Measurements from ENCODE around the gene TIMM21.

Gene TIMM21

GRCh38 chr18:74147779-74148542 lies at the start of gene TIMM21, which contains the start of gene FBXO15:
Gene TIMM21 (plus strand): TSS chr18:74148523. CDS start chr18:74148809, 286 bp downstream.
Gene FBXO15 (minus strand): TSS chr18:74147834. CDS start chr18:74147785, 49 bp downstream.
- peak; percentile 93 to 94 for DNase-seq (ENCODE audit: low read depth in 2 of 2)

- no peak for DNase-seq (ENCODE audit: low read depth in 2 of 2)
Observed at GRCh38 chr18:74108460-74108859, 39.9 kb upstream of the TIMM21 start.

- DNase-seq (ENCODE audit: low read depth in 2 of 2): no peak
Observed at GRCh38 chr18:74110149-74110548, 38.2 kb upstream of the TIMM21 start.

- no peak for DNase-seq (ENCODE audit: low read depth in 2 of 2)
Observed at GRCh38 chr18:74110976-74111375, 37.3 kb upstream of the TIMM21 start.

- DNase-seq (ENCODE audit: low read depth in 2 of 2): no peak
Observed at GRCh38 chr18:74113711-74114110, 34.6 kb upstream of the TIMM21 start.

- no peak for DNase-seq (ENCODE audit: low read depth in 2 of 2)
Observed at GRCh38 chr18:74114116-74114515, 34.2 kb upstream of the TIMM21 start.

- no peak for DNase-seq (ENCODE audit: low read depth in 2 of 2)
Observed at GRCh38 chr18:74115046-74115445, 33.3 kb upstream of the TIMM21 start.

- no peak for DNase-seq (ENCODE audit: low read depth in 2 of 2)
Observed at GRCh38 chr18:74116633-74117554, 31.4 kb upstream of the TIMM21 start.

- DNase-seq (ENCODE audit: low read depth in 2 of 2): no peak
Observed at GRCh38 chr18:74123200-74123599, 25.1 kb upstream of the TIMM21 start.

GRCh38 chr18:74124642-74125041 lies 23.7 kb upstream of the TIMM21 start:
- no peak for DNase-seq (ENCODE audit: low read depth in 2 of 2)

- no peak for DNase-seq (ENCODE audit: low read depth in 2 of 2)
Observed at GRCh38 chr18:74126684-74127655, 21.4 kb upstream of the TIMM21 start.

GRCh38 chr18:74128159-74128558 lies 20.2 kb upstream of the TIMM21 start:
- DNase-seq (ENCODE audit: low read depth in 2 of 2): no peak

GRCh38 chr18:74131124-74131523 lies 17.2 kb upstream of the TIMM21 start:
- no peak for DNase-seq (ENCODE audit: low read depth in 2 of 2)

GRCh38 chr18:74132201-74132600 lies 16.1 kb upstream of the TIMM21 start:
- no peak for DNase-seq (ENCODE audit: low read depth in 2 of 2)

- no peak for DNase-seq (ENCODE audit: low read depth in 2 of 2)
Observed at GRCh38 chr18:74137920-74138538, 10.3 kb upstream of the TIMM21 start.

GRCh38 chr18:74139411-74139810 lies 8.9 kb upstream of the TIMM21 start:
- DNase-seq (ENCODE audit: low read depth in 2 of 2): no peak

- no peak for DNase-seq (ENCODE audit: low read depth in 2 of 2)
Observed at GRCh38 chr18:74139888-74140287, 8.4 kb upstream of the TIMM21 start.

GRCh38 chr18:74140582-74140981 lies 7.7 kb upstream of the TIMM21 start:
- no peak for DNase-seq (ENCODE audit: low read depth in 2 of 2)

- DNase-seq (ENCODE audit: low read depth in 2 of 2): no peak
Observed at GRCh38 chr18:74141667-74142066, 6.7 kb upstream of the TIMM21 start.

GRCh38 chr18:74142252-74142651 lies 6.1 kb upstream of the TIMM21 start:
- no peak for DNase-seq (ENCODE audit: low read depth in 2 of 2)

- no peak for DNase-seq (ENCODE audit: low read depth in 2 of 2)
Observed at GRCh38 chr18:74146756-74147155, 1.6 kb upstream of the TIMM21 start.

Measured in stimulated activated CD8-positive, alpha-beta memory T cell treated with anti-CD3 and anti-CD28 coated beads, Interleukin-7, amount 100 ng/mL, for 4 hours (primary cell).